ENCODE data around the gene GSE1. TPM values are rescaled to one million over a fixed set of nuclear protein-coding genes. Genes with fewer than 3 reads are reported as not detected.

GSE1 gene
- total RNA-seq, 1 donor from 2014 or later, result 12.9 TPM

DNA sequence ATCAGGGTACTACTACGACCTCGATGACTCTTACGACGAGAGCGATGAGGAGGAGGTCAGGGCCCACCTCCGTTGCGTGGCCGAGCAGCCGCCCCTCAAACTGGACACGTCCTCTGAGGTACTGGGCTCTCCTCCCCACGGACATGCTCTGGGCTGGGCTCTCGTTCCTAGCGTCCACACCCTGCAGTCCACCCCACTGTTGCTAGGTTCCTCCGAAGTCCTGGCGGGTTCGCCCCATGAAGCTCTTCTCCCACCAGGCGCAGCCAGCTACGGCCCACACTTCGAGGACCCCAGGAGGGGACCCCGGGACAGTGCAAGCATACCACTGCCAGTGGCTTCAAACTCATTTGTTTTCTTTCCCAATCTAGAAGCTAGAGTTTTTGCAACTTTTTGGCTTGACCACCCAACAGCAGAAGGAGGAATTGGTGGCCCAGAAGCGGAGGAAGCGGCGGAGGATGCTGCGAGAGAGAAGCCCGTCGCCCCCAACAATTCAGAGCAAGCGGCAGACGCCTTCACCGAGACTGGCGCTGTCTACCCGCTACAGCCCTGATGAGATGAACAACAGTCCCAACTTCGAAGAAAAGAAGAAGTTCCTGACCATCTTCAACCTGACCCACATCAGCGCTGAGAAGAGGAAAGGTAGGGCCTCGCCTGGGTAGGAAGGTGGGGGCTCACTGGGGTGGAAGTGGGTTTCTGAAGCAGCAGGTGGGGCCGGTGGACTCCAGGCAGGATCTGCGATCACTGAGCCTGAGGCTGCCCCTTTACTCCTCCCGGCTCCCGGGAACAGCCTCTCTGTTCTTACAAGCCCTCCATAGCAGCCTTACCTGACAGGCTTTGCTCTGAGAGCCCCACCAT is 50.1 kb downstream of the GSE1 start:
- H3K36me3 ChIP-seq (ENCODE audit: control insufficient read depth, insufficient read depth, low read length), result peaks cover 58% of the 10 kb centered on the region
- no peaks in the 10 kb centered on the region for H3K27me3 ChIP-seq (ENCODE audit: control insufficient read depth, insufficient read depth, low read length)
- FAIRE-seq (no peak), DNase-seq (ENCODE audit: low read depth) (no peak)
- TF ChIP-seq, protein P1, sequence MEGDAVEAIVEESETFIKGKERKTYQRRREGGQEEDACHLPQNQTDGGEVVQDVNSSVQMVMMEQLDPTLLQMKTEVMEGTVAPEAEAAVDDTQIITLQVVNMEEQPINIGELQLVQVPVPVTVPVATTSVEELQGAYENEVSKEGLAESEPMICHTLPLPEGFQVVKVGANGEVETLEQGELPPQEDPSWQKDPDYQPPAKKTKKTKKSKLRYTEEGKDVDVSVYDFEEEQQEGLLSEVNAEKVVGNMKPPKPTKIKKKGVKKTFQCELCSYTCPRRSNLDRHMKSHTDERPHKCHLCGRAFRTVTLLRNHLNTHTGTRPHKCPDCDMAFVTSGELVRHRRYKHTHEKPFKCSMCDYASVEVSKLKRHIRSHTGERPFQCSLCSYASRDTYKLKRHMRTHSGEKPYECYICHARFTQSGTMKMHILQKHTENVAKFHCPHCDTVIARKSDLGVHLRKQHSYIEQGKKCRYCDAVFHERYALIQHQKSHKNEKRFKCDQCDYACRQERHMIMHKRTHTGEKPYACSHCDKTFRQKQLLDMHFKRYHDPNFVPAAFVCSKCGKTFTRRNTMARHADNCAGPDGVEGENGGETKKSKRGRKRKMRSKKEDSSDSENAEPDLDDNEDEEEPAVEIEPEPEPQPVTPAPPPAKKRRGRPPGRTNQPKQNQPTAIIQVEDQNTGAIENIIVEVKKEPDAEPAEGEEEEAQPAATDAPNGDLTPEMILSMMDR (IDR thresholded peaks at IDR 0.05; ENCODE audit: insufficient read depth, low read length, severe bottlenecking), result no peak
- H3K4me3 ChIP-seq (ENCODE audit: low read depth, low read length), result no peak overlapping the region

DNA sequence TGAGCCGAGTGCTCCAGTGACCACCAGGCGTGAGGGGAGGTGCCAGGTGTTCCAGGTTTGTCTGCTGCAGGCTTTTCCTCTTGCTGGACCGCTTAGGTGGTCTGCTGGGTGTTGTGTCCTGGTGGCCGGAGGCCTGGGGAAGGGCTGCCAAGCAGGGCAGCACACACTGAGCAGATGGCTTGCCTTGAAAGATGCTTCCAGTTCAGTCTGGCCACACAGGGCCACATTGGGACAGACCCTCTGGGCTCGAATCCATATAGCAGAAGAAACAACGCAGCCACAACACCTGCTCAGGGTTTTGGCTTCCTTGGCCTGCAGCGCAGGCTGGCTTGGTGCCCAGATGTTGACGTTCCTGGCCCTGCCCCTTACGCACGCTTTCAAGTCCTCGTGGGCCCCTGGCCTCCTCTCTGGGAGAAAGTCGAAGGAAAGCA is 50.8 kb downstream of the GSE1 start:
- no peak for DNase-seq (ENCODE audit: low read depth)
- Histone ChIP-seq H3K36me3 (ENCODE audit: control insufficient read depth, insufficient read depth, low read length) (peaks cover 62% of the 10 kb centered on the region), H3K4me3 (ENCODE audit: low read depth, low read length) (no peak overlapping the region), H3K27me3 (ENCODE audit: control insufficient read depth, insufficient read depth, low read length) (no peaks in the 10 kb centered on the region)
- no peak for FAIRE-seq
- TF ChIP-seq, protein P1 (IDR thresholded peaks at IDR 0.05; ENCODE audit: insufficient read depth, low read length, severe bottlenecking), result no peak

DNA sequence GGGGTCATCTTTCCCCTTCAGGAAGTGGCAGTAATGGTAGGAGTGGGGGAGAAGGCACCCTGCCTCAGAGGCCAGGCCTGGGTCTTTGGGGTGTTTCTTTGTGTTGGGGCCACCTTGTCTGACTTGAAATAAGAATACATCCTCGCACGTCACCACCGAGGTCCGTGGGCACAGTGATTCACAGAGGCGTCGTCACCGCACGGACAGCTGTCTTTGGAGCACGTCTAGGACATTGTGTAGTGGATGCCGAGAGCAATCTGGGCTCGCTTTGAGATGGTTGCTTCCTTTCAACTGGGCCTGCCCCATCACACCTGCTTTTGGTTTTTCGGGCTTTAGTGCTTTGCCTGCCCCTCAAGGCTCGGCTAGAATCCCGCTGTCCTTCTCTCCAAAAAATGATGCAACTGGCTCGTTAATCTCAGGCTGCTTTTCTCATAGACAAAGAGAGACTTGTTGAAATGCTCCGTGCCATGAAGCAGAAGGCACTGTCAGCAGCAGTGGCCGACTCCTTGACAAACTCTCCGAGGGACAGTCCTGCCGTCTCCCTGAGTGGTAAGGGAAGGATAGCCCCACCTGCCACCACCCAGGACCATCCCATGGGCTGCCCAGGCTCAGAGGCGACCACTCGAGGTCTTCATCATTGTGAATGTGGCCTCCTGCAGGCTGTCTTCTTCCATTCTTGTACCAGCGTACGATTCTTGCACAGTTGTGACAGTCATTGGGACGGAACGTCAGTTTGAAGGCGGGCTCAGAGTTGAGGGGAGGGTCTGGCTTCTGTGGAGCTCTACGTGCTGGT is 51.7 kb downstream of the GSE1 start:
- no peak overlapping the region for H3K4me3 ChIP-seq (ENCODE audit: low read depth, low read length)
- TF ChIP-seq, protein P1 (IDR thresholded peaks at IDR 0.05; ENCODE audit: insufficient read depth, low read length, severe bottlenecking), result no peak
- peaks cover 62% of the 10 kb centered on the region for H3K36me3 ChIP-seq (ENCODE audit: control insufficient read depth, insufficient read depth, low read length)
- no peaks in the 10 kb centered on the region for H3K27me3 ChIP-seq (ENCODE audit: control insufficient read depth, insufficient read depth, low read length)
- no peak for DNase-seq (ENCODE audit: low read depth)
- no peak for FAIRE-seq

DNA sequence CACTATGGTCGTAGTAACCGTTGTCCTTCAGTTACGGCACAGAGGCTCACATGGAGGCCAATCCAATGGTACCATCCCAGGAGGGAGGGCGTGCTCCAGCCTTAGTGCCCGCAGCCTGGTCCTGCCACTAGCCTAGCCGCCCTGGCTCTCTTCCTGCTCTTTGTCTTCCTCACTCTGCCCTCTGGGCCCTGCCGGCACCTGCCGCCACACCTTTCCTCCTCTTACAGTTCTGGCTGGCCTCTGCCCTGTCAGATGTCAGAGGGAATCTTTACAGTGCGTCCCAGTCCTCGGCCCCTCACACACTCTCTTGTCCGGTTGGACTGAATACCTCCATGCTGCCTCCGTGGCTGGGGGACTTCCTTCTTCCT is 52.2 kb downstream of the GSE1 start:
- FAIRE-seq (no peak), DNase-seq (ENCODE audit: low read depth) (no peak)
- Histone ChIP-seq H3K36me3 (ENCODE audit: control insufficient read depth, insufficient read depth, low read length) (peaks cover 58% of the 10 kb centered on the region), H3K27me3 (ENCODE audit: control insufficient read depth, insufficient read depth, low read length) (no peaks in the 10 kb centered on the region), H3K4me3 (ENCODE audit: low read depth, low read length) (no peak overlapping the region)
- TF ChIP-seq, protein P1 (IDR thresholded peaks at IDR 0.05; ENCODE audit: insufficient read depth, low read length, severe bottlenecking), result no peak

DNA sequence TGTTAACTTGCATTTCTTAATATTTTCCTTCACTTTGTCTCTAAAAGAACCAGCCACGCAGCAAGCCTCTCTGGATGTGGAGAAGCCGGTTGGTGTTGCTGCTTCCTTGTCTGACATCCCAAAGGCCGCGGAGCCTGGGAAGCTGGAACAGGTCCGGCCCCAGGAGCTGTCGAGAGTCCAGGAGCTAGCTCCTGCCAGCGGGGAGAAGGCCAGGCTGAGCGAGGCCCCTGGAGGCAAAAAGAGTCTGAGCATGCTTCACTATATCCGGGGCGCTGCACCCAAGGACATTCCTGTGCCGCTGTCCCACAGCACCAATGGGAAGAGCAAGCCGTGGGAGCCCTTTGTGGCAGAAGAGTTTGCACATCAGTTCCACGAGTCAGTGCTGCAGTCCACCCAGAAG is 52.8 kb downstream of the GSE1 start:
- Histone ChIP-seq H3K36me3 (ENCODE audit: control insufficient read depth, insufficient read depth, low read length) (peaks cover 57% of the 10 kb centered on the region), H3K27me3 (ENCODE audit: control insufficient read depth, insufficient read depth, low read length) (no peaks in the 10 kb centered on the region), H3K4me3 (ENCODE audit: low read depth, low read length) (no peak overlapping the region)
- FAIRE-seq, result no peak
- TF ChIP-seq, protein P1 (IDR thresholded peaks at IDR 0.05; ENCODE audit: insufficient read depth, low read length, severe bottlenecking), result no peak
- no peak for DNase-seq (ENCODE audit: low read depth)
